GM21786 (cell line): ENCODE measurements around the gene EXOC3.
"Not testable (repeated sequence)": the region's sequence is repeated elsewhere in the genome, so short reads cannot be mapped to it uniquely, and the experiment has no call there.

ENCODE experiments used
- ATAC-seq: cut with Tn5 transposase; IDR thresholded peaks from one replicate; pipeline ENCODE4 v1.9.1; 2021; ENCODE audit not compliant: unreplicated experiment

The EXOC3 gene

GRCh38 chr5:500491-500890 is 57.5 kb downstream of the EXOC3 start:
- ATAC-seq, result no peak

- no peak for ATAC-seq
Measured at GRCh38 chr5:501105-501830, 58.3 kb downstream of the EXOC3 start.

- ATAC-seq, result no peak
Measured at GRCh38 chr5:501831-502184, 58.8 kb downstream of the EXOC3 start.

- no peak for ATAC-seq
Measured at GRCh38 chr5:502325-503079, 59.5 kb downstream of the EXOC3 start.

GRCh38 chr5:504326-505154 is 61.6 kb downstream of the EXOC3 start:
- ATAC-seq, result no peak

GRCh38 chr5:505951-506525 is 63.1 kb downstream of the EXOC3 start:
- no peak for ATAC-seq

- not testable (repeated sequence) for ATAC-seq
Measured at GRCh38 chr5:507986-508575, 65.1 kb downstream of the EXOC3 start.

GRCh38 chr5:509611-510185 is 66.7 kb downstream of the EXOC3 start:
- no peak for ATAC-seq

GRCh38 chr5:510521-510920 is 67.5 kb downstream of the EXOC3 start:
- ATAC-seq, result no peak

- no peak for ATAC-seq
Measured at GRCh38 chr5:511476-511875, 68.5 kb downstream of the EXOC3 start.

GRCh38 chr5:513216-514100 is 70.5 kb downstream of the EXOC3 start:
- no peak for ATAC-seq

GRCh38 chr5:514101-514485 is 71.1 kb downstream of the EXOC3 start:
- no peak for ATAC-seq

- ATAC-seq, result no peak
Measured at GRCh38 chr5:514673-515072, 71.7 kb downstream of the EXOC3 start.

GRCh38 chr5:515273-515836 is 72.4 kb downstream of the EXOC3 start:
- no peak for ATAC-seq

- no peak for ATAC-seq
Measured at GRCh38 chr5:516338-516925, 73.5 kb downstream of the EXOC3 start.
